G401.6 (cell line): ENCODE data around the gene KRTAP12-2.
"Not testable (repeated sequence)": the region's sequence is repeated elsewhere in the genome, so short reads cannot be mapped to it uniquely, and the experiment has no call there.

ENCODE experiments used
- FAIRE-seq: peaks from 2 replicates; lab custom pipeline; 2012; peaks lifted over from hg19 to GRCh38; lab: Jason Lieb, UNC

The KRTAP12-2 gene

DNA sequence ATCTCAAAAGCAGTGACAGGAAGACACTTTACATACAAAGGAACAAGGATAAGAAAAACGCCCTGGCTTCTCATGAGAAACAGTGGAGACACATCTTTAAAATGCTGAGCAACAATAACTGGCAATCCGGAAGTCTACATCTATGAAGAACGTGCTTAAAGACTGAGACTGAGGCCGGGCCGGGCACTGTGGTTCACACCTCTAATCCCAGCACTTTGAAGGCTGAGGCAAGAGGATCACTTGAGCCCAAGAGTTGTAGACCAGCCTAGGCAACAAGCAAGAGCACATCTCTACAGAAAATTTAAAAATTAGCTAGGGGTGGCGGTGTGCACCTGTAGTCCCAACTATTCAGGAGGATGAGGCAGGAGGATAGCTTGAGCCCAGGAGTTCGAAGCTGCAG lies 17.4 kb upstream of the KRTAP12-2 start:
- no peak for FAIRE-seq

GRCh38 chr21:44682580-44683151 lies 15.9 kb upstream of the KRTAP12-2 start:
- FAIRE-seq = no peak

- no peak for FAIRE-seq
These were observed 15.3 kb upstream of the KRTAP12-2 start, which contains the start of gene KRTAP12-1 for GRCh38 chr21:44681861-44682579. Gene KRTAP12-1, minus strand, starts transcription at chr21:44682163. Its CDS starts 40 bp downstream, at chr21:44682123.

DNA sequence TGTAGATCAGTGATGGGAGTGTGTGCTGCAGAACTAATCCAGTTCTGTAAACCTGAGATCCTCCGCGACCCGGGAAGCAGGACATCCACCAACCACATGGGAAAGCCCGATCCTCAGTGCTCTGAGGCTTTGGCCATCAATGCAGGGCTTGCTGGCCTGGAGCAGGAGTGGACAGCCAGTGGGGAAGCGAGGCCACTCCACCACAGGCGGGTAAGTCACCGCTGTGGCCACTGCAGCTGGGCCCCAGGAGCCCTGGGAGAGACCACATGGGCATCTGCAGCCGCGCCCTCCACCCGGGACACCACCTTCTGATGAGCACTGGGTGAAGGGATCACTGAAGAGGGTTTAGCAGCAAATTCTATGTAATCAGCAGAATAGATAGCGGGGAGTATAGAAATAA lies 14.4 kb upstream of the KRTAP12-2 start:
- no peak for FAIRE-seq

- no peak for FAIRE-seq
These were observed 11.2 kb upstream of the KRTAP12-2 start for GRCh38 chr21:44677881-44678280.

DNA sequence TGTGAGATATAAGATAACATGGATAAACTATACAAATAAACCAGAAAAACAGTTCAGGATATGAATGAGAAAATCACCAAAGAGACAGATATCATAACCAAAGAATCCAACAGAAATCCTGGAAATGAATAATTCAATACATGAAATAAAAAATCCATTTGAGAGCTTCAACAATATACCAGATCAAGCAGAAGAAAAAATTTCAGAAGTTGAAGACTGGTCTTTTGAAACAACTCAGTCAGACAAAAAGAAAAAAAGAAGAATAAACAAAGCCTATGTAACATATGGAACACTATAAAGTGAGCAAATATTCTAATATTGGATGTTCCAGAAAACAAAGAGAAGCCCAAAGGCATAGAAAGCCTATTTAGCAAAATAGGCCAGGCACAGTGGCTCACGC lies 5.2 kb upstream of the KRTAP12-2 start:
- no peak for FAIRE-seq

DNA sequence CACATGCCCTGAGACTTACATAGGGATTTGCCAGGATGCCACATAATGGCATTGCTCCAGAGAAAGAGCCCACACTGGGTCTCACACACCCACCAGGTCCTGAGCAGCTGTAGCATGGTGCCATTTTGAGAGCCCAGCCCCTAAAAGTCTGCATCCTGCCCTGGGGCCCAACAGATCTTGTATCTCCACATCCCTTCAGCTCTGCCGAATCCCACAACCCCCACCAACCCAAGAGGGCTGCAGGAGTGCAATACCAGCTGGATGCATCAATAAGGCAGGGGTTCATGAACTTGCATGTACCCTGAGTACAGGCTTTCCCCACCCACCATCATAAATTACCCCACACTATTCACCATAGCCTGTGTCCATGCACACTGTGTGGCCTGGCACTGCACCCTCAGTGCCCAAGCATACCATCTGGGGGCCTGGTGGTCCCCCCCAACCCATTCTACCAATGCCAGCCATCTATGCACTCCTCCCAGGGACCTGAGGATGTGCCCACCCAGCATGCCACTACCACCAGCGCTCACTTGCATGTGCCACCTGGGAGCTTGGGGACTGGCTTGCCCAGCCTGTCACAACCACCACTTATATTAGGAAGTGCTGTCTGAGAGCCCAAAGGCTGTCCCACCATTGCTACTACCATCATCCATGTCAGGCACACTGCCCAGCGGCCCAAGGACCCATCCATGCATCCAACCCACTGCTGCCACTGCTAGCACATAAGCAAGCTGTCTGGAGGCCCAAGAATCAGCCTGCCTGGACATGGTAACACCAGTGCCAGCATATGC lies 4.1 kb upstream of the KRTAP12-2 start:
- FAIRE-seq = no peak

- FAIRE-seq = no peak
These were observed 885 bp upstream of the KRTAP12-2 start for GRCh38 chr21:44667612-44668011.

- no peak for FAIRE-seq
These were observed 2.0 kb downstream of the KRTAP12-2 start for GRCh38 chr21:44664691-44665090.

- not testable (repeated sequence) for FAIRE-seq
These were observed 5.2 kb downstream of the KRTAP12-2 start for GRCh38 chr21:44661567-44661966.

GRCh38 chr21:44658913-44659595 lies 7.7 kb downstream of the KRTAP12-2 start:
- no peak for FAIRE-seq

- no peak for FAIRE-seq
These were observed 8.2 kb downstream of the KRTAP12-2 start for GRCh38 chr21:44658541-44658910.

GRCh38 chr21:44657635-44658540 lies 8.8 kb downstream of the KRTAP12-2 start, which contains the start of gene KRTAP12-3:
Gene KRTAP12-3, plus strand, starts transcription at chr21:44657932. Its CDS starts 48 bp downstream, at chr21:44657980.
- FAIRE-seq = no peak

DNA sequence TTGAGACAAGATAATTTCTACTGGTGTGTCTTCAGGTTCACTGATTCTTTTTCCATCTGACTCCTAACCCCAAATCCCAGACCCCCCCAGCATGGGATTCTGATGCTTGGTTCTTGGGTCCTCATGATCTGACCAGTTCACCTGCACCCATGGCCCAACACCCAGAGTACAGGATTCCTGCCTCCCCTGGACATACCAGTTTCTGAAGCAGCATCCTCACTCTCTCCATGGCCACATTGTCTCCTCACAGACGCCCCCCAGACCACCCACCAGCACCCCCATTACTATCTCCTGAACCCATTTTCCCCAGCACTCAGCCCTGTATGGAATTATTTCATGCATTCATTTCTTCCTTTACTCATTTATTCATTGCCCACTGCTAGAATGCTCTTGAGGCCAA lies 9.9 kb downstream of the KRTAP12-2 start:
- FAIRE-seq = no peak

- FAIRE-seq = no peak
These were observed 12.1 kb downstream of the KRTAP12-2 start, which contains the start of gene KRTAP12-4 for GRCh38 chr21:44654576-44655175. Gene KRTAP12-4, minus strand, starts transcription at chr21:44654659. Its CDS starts 45 bp downstream, at chr21:44654614.

- no peak for FAIRE-seq
These were observed 12.8 kb downstream of the KRTAP12-2 start for GRCh38 chr21:44653656-44654575.

- no peak for FAIRE-seq
These were observed 13.6 kb downstream of the KRTAP12-2 start for GRCh38 chr21:44653123-44653522.

- FAIRE-seq = no peak
These were observed 15.6 kb downstream of the KRTAP12-2 start for GRCh38 chr21:44650973-44651675.
